ENCODE results near the gene CDC14B. TPM values are rescaled to one million over a fixed set of nuclear protein-coding genes. Genes with fewer than 3 reads are reported as not detected.
"Not testable (repeated sequence)": the region's sequence is repeated elsewhere in the genome, so short reads cannot be mapped to it uniquely, and the experiment has no call there.

CDC14B gene
- total and polyA plus RNA-seq, 7 donors = 0.87 to 10.7 (median 2.6) TPM

GRCh38 chr9:96585426-96585825 lies 34.2 kb downstream of the CDC14B start:
- Histone ChIP-seq H3K4me3 (no peak overlapping the region), H3K4me1 (no peaks in the 10 kb centered on the region), H3K36me3 (ENCODE audit: insufficient read depth in 1 of 2, low read depth in 1 of 2) (no peaks in the 10 kb centered on the region), H3K27ac (no peak overlapping the region), H3K9me3 (no peaks in the 10 kb centered on the region), H3K27me3 (ENCODE audit: insufficient read depth in 3 of 3, low read length in 2 of 3) (no peaks in the 10 kb centered on the region)
- DNase-seq (no peak), ATAC-seq (no peak)
- intact Hi-C loops (cut with DNase I) = loop anchor here in 1 of 2 donors (10.0 kb wide), 1 partner anchor 61 kb away; no protein-coding TSS in a partner anchor
- TF ChIP-seq, protein P1, sequence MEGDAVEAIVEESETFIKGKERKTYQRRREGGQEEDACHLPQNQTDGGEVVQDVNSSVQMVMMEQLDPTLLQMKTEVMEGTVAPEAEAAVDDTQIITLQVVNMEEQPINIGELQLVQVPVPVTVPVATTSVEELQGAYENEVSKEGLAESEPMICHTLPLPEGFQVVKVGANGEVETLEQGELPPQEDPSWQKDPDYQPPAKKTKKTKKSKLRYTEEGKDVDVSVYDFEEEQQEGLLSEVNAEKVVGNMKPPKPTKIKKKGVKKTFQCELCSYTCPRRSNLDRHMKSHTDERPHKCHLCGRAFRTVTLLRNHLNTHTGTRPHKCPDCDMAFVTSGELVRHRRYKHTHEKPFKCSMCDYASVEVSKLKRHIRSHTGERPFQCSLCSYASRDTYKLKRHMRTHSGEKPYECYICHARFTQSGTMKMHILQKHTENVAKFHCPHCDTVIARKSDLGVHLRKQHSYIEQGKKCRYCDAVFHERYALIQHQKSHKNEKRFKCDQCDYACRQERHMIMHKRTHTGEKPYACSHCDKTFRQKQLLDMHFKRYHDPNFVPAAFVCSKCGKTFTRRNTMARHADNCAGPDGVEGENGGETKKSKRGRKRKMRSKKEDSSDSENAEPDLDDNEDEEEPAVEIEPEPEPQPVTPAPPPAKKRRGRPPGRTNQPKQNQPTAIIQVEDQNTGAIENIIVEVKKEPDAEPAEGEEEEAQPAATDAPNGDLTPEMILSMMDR (IDR thresholded peaks at IDR 0.05) = no peak

DNA sequence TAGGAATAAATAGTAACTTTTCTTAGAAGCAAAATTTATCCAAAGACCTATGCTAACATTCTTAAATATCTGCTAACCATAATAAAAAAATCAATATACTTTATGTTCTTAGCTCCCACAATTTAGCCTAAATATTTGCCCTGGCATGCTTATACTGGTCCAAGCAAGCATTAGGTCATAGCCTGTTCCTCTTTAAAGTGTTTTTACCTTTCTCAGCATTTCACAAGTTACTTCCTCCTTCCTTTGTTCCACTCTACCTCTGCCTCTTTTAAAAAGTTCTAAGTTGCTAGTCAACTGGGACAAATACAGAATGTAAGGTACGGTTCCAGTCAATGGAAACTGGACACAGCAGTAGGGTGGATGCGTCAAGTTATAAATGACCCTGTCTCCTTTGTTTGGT lies 37.4 kb downstream of the CDC14B start:
- intact Hi-C loops (cut with DNase I) = loop anchor here in 1 of 2 donors (10.0 kb wide), 1 partner anchor 57 kb away; no protein-coding TSS in a partner anchor
- DNase-seq; H3K4me3 ChIP-seq; ATAC-seq; H3K4me1 ChIP-seq; H3K36me3 ChIP-seq (ENCODE audit: insufficient read depth in 1 of 2, low read depth in 1 of 2); H3K27ac ChIP-seq; H3K9me3 ChIP-seq; H3K27me3 ChIP-seq (ENCODE audit: insufficient read depth in 3 of 3, low read length in 2 of 3): not testable (repeated sequence)
- 85 to 87% (median 86%) methylated on average over 2 of the region's 2 CpGs for WGBS, 3 donors

DNA sequence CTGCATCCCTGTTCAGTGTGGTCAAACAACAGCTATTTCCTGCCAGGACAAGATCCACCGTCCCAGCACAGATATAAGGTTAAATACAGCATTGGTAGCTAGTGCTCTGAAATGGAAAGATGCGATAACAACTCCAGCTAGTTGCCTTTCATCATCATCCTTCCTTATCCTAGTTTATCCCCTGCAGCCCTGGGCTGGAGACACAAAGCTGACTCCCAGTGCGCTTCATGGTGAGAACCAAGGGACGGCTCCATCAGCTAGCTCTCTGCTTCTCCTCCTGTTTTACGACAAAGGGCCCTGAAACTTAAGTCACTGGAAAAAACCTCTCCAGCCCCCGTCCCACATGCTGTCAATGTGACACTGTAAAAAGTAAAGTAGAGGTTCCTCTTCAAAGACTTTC lies 37.9 kb downstream of the CDC14B start:
- Histone ChIP-seq H3K36me3 (ENCODE audit: insufficient read depth in 1 of 2, low read depth in 1 of 2) (no peaks in the 10 kb centered on the region), H3K27me3 (ENCODE audit: insufficient read depth in 3 of 3, low read length in 2 of 3) (no peaks in the 10 kb centered on the region), H3K27ac (no peak overlapping the region), H3K4me1 (no peaks in the 10 kb centered on the region), H3K9me3 (no peaks in the 10 kb centered on the region), H3K4me3 (no peak overlapping the region)
- WGBS, 3 donors = 80 to 86% (median 80%) methylated on average over 6 of the region's 6 CpGs
- DNase-seq = no peak
- intact Hi-C loops (cut with DNase I) = loop anchor here in 1 of 2 donors (10.0 kb wide), 1 partner anchor 57 kb away; no protein-coding TSS in a partner anchor
- no peak for ATAC-seq
- TF ChIP-seq, protein P1 (IDR thresholded peaks at IDR 0.05) = no peak

DNA sequence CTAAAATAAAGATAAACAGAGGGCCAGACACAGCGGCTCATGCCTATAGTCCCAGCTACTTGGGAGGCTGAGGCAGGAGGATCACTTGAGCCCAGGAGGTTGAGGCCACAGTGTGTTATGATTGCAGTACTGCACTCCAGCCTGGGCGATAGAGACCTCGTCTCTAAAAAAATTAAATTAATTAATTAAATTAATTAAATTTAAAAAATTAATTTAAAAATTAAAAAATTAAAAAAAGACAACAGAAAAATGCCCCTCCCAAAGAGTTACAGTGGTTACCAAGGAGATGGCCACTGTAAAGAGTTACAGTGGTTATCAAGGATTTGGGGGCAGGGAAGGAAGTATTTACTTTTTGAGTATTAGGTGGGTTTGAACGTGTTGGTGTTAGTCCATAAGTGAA lies 38.3 kb downstream of the CDC14B start:
- TF ChIP-seq, protein P1 (IDR thresholded peaks at IDR 0.05) = no peak
- Histone ChIP-seq H3K27ac (no peak overlapping the region), H3K27me3 (ENCODE audit: insufficient read depth in 3 of 3, low read length in 2 of 3) (no peaks in the 10 kb centered on the region), H3K9me3 (no peaks in the 10 kb centered on the region), H3K4me3 (no peak overlapping the region), H3K36me3 (ENCODE audit: insufficient read depth in 1 of 2, low read depth in 1 of 2) (no peaks in the 10 kb centered on the region), H3K4me1 (no peaks in the 10 kb centered on the region)
- ATAC-seq (no peak), DNase-seq (no peak)
- intact Hi-C loops (cut with DNase I) = loop anchor here in 1 of 2 donors (10.0 kb wide), 1 partner anchor 56 kb away; no protein-coding TSS in a partner anchor
- WGBS, 3 donors = 88 to 95% (median 88%) methylated on average over 4 of the region's 4 CpGs

- Histone ChIP-seq H3K27me3 (ENCODE audit: insufficient read depth in 3 of 3, low read length in 2 of 3) (no peaks in the 10 kb centered on the region), H3K27ac (no peak overlapping the region), H3K4me1 (no peaks in the 10 kb centered on the region), H3K36me3 (ENCODE audit: insufficient read depth in 1 of 2, low read depth in 1 of 2) (no peaks in the 10 kb centered on the region), H3K9me3 (no peaks in the 10 kb centered on the region), H3K4me3 (no peak overlapping the region)
- intact Hi-C loops (cut with DNase I) = no loop called here
- ATAC-seq (peak in 1 of 4 donors; percentile 68), DNase-seq (no peak)
- TF ChIP-seq, protein P1 (IDR thresholded peaks at IDR 0.05) = no peak
- 69 to 74% (median 71%) methylated on average over 8 of the region's 8 CpGs for WGBS, 3 donors
Measured at GRCh38 chr9:96574931-96575351, 44.7 kb downstream of the CDC14B start.
